Measurements from ENCODE around the gene LTBP3.
"Not testable (repeated sequence)": the region's sequence is repeated elsewhere in the genome, so short reads cannot be mapped to it uniquely, and the experiment has no call there.

Gene LTBP3

DNA sequence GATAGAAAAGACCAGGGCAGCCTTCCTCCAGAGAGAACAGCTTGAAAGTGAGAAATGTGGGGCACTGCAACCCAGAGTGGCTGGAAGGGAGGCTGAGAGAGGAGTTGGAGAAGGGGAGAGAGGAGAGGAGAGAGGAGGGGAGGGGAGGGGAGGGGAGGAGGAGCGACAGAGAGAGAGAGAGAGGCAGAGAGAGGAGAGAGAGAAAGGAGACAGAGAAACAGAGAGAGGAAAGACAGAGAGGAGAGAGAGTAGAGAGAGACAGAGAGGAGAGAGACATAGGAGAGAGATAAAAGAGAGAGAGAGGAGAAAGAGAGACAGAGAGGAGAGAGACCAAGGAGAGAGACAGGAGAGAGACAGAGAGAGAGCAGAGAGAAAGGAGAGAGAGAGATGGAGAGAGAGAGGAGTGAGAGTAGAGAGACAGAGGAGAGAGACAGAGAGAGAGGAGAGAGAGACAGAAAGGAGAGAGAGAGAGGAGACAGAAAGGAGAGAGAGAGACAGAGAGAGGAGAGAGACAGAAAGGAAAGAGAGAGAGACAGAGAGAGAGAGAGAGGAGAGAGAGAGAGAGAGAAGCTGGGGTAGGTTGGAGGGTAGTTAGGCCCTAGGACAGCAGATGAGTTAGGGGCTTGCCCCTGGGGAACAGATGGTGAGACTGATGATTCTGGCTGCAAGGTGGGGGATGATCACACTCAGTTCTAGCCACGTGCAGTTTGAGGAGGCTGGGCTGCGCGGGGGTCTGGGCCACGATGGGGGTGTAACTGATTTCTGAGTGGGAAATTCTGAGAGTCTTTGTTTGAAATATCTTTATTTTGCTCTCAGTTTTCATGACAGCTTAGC lies 41.8 kb downstream of the LTBP3 start:
- Histone ChIP-seq H3K27ac (ENCODE audit: low read length, poor library complexity, severe bottlenecking) (no peak overlapping the region), H3K79me1 (replicated peaks; ENCODE audit: low read length, poor library complexity, severe bottlenecking) (peaks cover 2% of the 10 kb centered on the region), H3K23ac (ENCODE audit: low read length in 2 of 2) (no peak overlapping the region), H3K4me3 (ENCODE audit: insufficient read depth in 1 of 2, low read depth in 1 of 2, low read length in 2 of 2) (no peak overlapping the region), H2BK12ac (ENCODE audit: low read length in 2 of 2) (no peak overlapping the region), H4K91ac (ENCODE audit: low read length) (no peak overlapping the region), H3K18ac (ENCODE audit: low read depth in 1 of 2, low read length in 2 of 2) (no peak overlapping the region), H3K14ac (ENCODE audit: low read length in 2 of 2) (no peak overlapping the region), H4K8ac (ENCODE audit: low read length) (no peak overlapping the region), H2AFZ (ENCODE audit: low read depth, low read length) (no peak overlapping the region), H2BK120ac (ENCODE audit: low read depth, low read length) (no peak overlapping the region), H2AK5ac (ENCODE audit: low read length, severe bottlenecking) (no peak overlapping the region), H3K36me3 (ENCODE audit: control insufficient read depth in 1 of 2, insufficient read depth in 2 of 2, low read depth in 1 of 2, low read length in 2 of 2) (no peaks in the 10 kb centered on the region), H3K9me3 (ENCODE audit: control insufficient read depth, low read length) (no peaks in the 10 kb centered on the region), H3K4ac (ENCODE audit: low read depth in 1 of 2, low read length in 2 of 2) (no peak overlapping the region), H3K4me1 (ENCODE audit: control insufficient read depth, insufficient read depth, low read depth, low read length) (no peaks in the 10 kb centered on the region), H2BK15ac (ENCODE audit: low read depth, poor library complexity, severe bottlenecking) (no peak overlapping the region), H3K9ac (ENCODE audit: low read length) (peak overlapping the region; percentile 38), H3K27me3 (ENCODE audit: control insufficient read depth in 1 of 2, insufficient read depth in 1 of 2, low read length in 2 of 2) (no peaks in the 10 kb centered on the region), H3K4me2 (ENCODE audit: low read length, poor library complexity, severe bottlenecking) (no peak overlapping the region), H2BK5ac (ENCODE audit: low read depth, low read length, poor library complexity, severe bottlenecking) (no peak overlapping the region)
- WGBS: 75% methylated on average over 5 of the region's 5 CpGs
- DNase-seq: peak; percentile 47

GRCh38 chr11:65512311-65512710 lies 45.8 kb downstream of the LTBP3 start:
- not testable (repeated sequence) for H4K8ac ChIP-seq (ENCODE audit: low read length); H3K9me3 ChIP-seq (ENCODE audit: control insufficient read depth, low read length); H2BK120ac ChIP-seq (ENCODE audit: low read depth, low read length); H3K4me1 ChIP-seq (ENCODE audit: control insufficient read depth, insufficient read depth, low read depth, low read length); H3K27ac ChIP-seq (ENCODE audit: low read length, poor library complexity, severe bottlenecking); H3K36me3 ChIP-seq (ENCODE audit: control insufficient read depth in 1 of 2, insufficient read depth in 2 of 2, low read depth in 1 of 2, low read length in 2 of 2); H2AFZ ChIP-seq (ENCODE audit: low read depth, low read length); H3K14ac ChIP-seq (ENCODE audit: low read length in 2 of 2); H3K23ac ChIP-seq (ENCODE audit: low read length in 2 of 2); H2BK5ac ChIP-seq (ENCODE audit: low read depth, low read length, poor library complexity, severe bottlenecking); H4K91ac ChIP-seq (ENCODE audit: low read length); H3K18ac ChIP-seq (ENCODE audit: low read depth in 1 of 2, low read length in 2 of 2); H3K9ac ChIP-seq (ENCODE audit: low read length); H3K4me3 ChIP-seq (ENCODE audit: insufficient read depth in 1 of 2, low read depth in 1 of 2, low read length in 2 of 2); H3K79me1 ChIP-seq (replicated peaks; ENCODE audit: low read length, poor library complexity, severe bottlenecking); DNase-seq; H2AK5ac ChIP-seq (ENCODE audit: low read length, severe bottlenecking); H2BK12ac ChIP-seq (ENCODE audit: low read length in 2 of 2); H3K4ac ChIP-seq (ENCODE audit: low read depth in 1 of 2, low read length in 2 of 2); H3K27me3 ChIP-seq (ENCODE audit: control insufficient read depth in 1 of 2, insufficient read depth in 1 of 2, low read length in 2 of 2); H3K4me2 ChIP-seq (ENCODE audit: low read length, poor library complexity, severe bottlenecking)
- WGBS: 97% methylated on average over 3 of the region's 3 CpGs
- H2BK15ac ChIP-seq (ENCODE audit: low read depth, poor library complexity, severe bottlenecking): peak overlapping the region; percentile 44

- no peak overlapping the region for H2BK5ac ChIP-seq (ENCODE audit: low read depth, low read length, poor library complexity, severe bottlenecking)
- H4K8ac ChIP-seq (ENCODE audit: low read length): no peak overlapping the region
- peaks cover 5% of the 10 kb centered on the region for H3K4me1 ChIP-seq (ENCODE audit: control insufficient read depth, insufficient read depth, low read depth, low read length)
- DNase-seq: peak; percentile 92
- peak overlapping the region; percentile 52 to 90 for H3K4me3 ChIP-seq (ENCODE audit: insufficient read depth in 1 of 2, low read depth in 1 of 2, low read length in 2 of 2)
- no peak overlapping the region for H2BK15ac ChIP-seq (ENCODE audit: low read depth, poor library complexity, severe bottlenecking)
- peak overlapping the region; percentile 91 for H3K27ac ChIP-seq (ENCODE audit: low read length, poor library complexity, severe bottlenecking)
- WGBS: 32% methylated on average over 7 of the region's 7 CpGs
- H2BK120ac ChIP-seq (ENCODE audit: low read depth, low read length): no peak overlapping the region
- H3K4me2 ChIP-seq (ENCODE audit: low read length, poor library complexity, severe bottlenecking): peak overlapping the region; percentile 69
- H2BK12ac ChIP-seq (ENCODE audit: low read length in 2 of 2): no peak overlapping the region
- H3K14ac ChIP-seq (ENCODE audit: low read length in 2 of 2): no peak overlapping the region
- no peaks in the 10 kb centered on the region for H3K9me3 ChIP-seq (ENCODE audit: control insufficient read depth, low read length)
- peaks cover 15 to 53% of the 10 kb centered on the region in 2 experiments for H3K36me3 ChIP-seq (ENCODE audit: control insufficient read depth in 1 of 2, insufficient read depth in 2 of 2, low read depth in 1 of 2, low read length in 2 of 2)
- H2AK5ac ChIP-seq (ENCODE audit: low read length, severe bottlenecking): no peak overlapping the region
- no peak overlapping the region for H2AFZ ChIP-seq (ENCODE audit: low read depth, low read length)
- H3K18ac ChIP-seq (ENCODE audit: low read depth in 1 of 2, low read length in 2 of 2): peak overlapping the region in 1 of 2 experiments; percentile 37
- H3K4ac ChIP-seq (ENCODE audit: low read depth in 1 of 2, low read length in 2 of 2): no peak overlapping the region
- peak overlapping the region; percentile 98 for H3K9ac ChIP-seq (ENCODE audit: low read length)
- H3K27me3 ChIP-seq (ENCODE audit: control insufficient read depth in 1 of 2, insufficient read depth in 1 of 2, low read length in 2 of 2): no peaks in the 10 kb centered on the region
- no peaks in the 10 kb centered on the region for H3K79me1 ChIP-seq (replicated peaks; ENCODE audit: low read length, poor library complexity, severe bottlenecking)
- no peak overlapping the region for H3K23ac ChIP-seq (ENCODE audit: low read length in 2 of 2)
- H4K91ac ChIP-seq (ENCODE audit: low read length): no peak overlapping the region
Measured at GRCh38 chr11:65506772-65507505, 51.2 kb downstream of the LTBP3 start.

DNA sequence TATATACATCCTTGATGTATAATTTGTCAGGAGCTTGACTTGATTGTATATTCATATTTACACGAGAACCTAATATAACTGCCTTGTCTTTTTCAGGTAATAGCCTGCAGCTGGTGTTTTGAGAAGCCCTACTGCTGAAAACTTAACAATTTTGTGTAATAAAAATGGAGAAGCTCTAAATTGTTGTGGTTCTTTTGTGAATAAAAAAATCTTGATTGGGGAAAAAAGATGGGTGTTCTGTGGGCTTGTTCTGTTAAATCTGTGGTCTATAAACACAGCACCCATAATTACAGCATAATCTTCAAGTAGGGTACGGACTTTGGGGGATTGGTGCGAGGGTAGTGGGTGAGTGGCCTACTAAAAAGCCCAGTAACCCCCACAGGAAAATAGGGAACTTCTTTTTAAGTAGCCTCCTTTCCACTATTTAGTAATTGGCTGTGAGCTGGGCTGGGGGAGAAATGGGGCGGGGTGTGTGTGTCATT lies 51.8 kb downstream of the LTBP3 start:
- Histone ChIP-seq H3K4me2 (ENCODE audit: low read length, poor library complexity, severe bottlenecking) (peak overlapping the region; percentile 69), H3K4me3 (ENCODE audit: insufficient read depth in 1 of 2, low read depth in 1 of 2, low read length in 2 of 2) (peak overlapping the region in 1 of 2 experiments; percentile 90), H2AK5ac (ENCODE audit: low read length, severe bottlenecking) (no peak overlapping the region), H2AFZ (ENCODE audit: low read depth, low read length) (no peak overlapping the region), H3K18ac (ENCODE audit: low read depth in 1 of 2, low read length in 2 of 2) (no peak overlapping the region), H3K27me3 (ENCODE audit: control insufficient read depth in 1 of 2, insufficient read depth in 1 of 2, low read length in 2 of 2) (no peaks in the 10 kb centered on the region), H3K9me3 (ENCODE audit: control insufficient read depth, low read length) (no peaks in the 10 kb centered on the region), H3K23ac (ENCODE audit: low read length in 2 of 2) (no peak overlapping the region), H2BK120ac (ENCODE audit: low read depth, low read length) (no peak overlapping the region), H2BK15ac (ENCODE audit: low read depth, poor library complexity, severe bottlenecking) (no peak overlapping the region), H3K4me1 (ENCODE audit: control insufficient read depth, insufficient read depth, low read depth, low read length) (peaks cover 5% of the 10 kb centered on the region), H2BK12ac (ENCODE audit: low read length in 2 of 2) (no peak overlapping the region), H3K79me1 (replicated peaks; ENCODE audit: low read length, poor library complexity, severe bottlenecking) (no peaks in the 10 kb centered on the region), H4K8ac (ENCODE audit: low read length) (no peak overlapping the region), H3K36me3 (ENCODE audit: control insufficient read depth in 1 of 2, insufficient read depth in 2 of 2, low read depth in 1 of 2, low read length in 2 of 2) (peaks cover 15 to 59% of the 10 kb centered on the region in 2 experiments), H3K9ac (ENCODE audit: low read length) (peak overlapping the region; percentile 98), H2BK5ac (ENCODE audit: low read depth, low read length, poor library complexity, severe bottlenecking) (no peak overlapping the region), H3K14ac (ENCODE audit: low read length in 2 of 2) (no peak overlapping the region), H3K4ac (ENCODE audit: low read depth in 1 of 2, low read length in 2 of 2) (no peak overlapping the region), H4K91ac (ENCODE audit: low read length) (no peak overlapping the region), H3K27ac (ENCODE audit: low read length, poor library complexity, severe bottlenecking) (peak overlapping the region; percentile 91)
- no peak for DNase-seq
- WGBS: 90% methylated on average over 4 of the region's 4 CpGs

Data from mesenchymal stem cell (in vitro differentiated cells and primary cell).